COLO829 (cell line): Measurements from ENCODE around the gene SUMO1.
"Not testable (repeated sequence)": the region's sequence is repeated elsewhere in the genome, so short reads cannot be mapped to it uniquely, and the experiment has no call there.

Source experiments
- DNase-seq: peaks from one replicate; pipeline ENCODE4 v3.0.0; 2012; ENCODE audit warnings: low spot score

SUMO1 gene

GRCh38 chr2:202238234-202239197 is at the start of gene SUMO1:
Gene SUMO1 (minus strand): TSS chr2:202238597. CDS start chr2:202238451, 146 bp downstream.
- peak; percentile 90 for DNase-seq

- DNase-seq = no peak
Observed at GRCh38 chr2:202286595-202286994, 48.2 kb upstream of the SUMO1 start.

GRCh38 chr2:202278944-202279343 is 40.5 kb upstream of the SUMO1 start:
- peak; percentile 56 for DNase-seq

GRCh38 chr2:202278036-202278760 is 39.8 kb upstream of the SUMO1 start:
- DNase-seq = peak; percentile 42

- not testable (repeated sequence) for DNase-seq
Observed at GRCh38 chr2:202276078-202276720, 37.8 kb upstream of the SUMO1 start.

- DNase-seq = no peak
Observed at GRCh38 chr2:202270487-202270886, 32.1 kb upstream of the SUMO1 start.

GRCh38 chr2:202269585-202269984 is 31.2 kb upstream of the SUMO1 start:
- DNase-seq = no peak

- no peak for DNase-seq
Observed at GRCh38 chr2:202267495-202267894, 29.1 kb upstream of the SUMO1 start.

GRCh38 chr2:202265467-202266277 is 27.3 kb upstream of the SUMO1 start, which contains the start of gene NOP58:
Gene NOP58 (plus strand): TSS chr2:202265763. CDS start chr2:202265942, 179 bp downstream.
- DNase-seq = peak; percentile 98

GRCh38 chr2:202261531-202261930 is 23.1 kb upstream of the SUMO1 start:
- no peak for DNase-seq

- no peak for DNase-seq
Observed at GRCh38 chr2:202251494-202251893, 13.1 kb upstream of the SUMO1 start.

GRCh38 chr2:202249521-202250253 is 11.3 kb upstream of the SUMO1 start:
- DNase-seq = peak; percentile 21

GRCh38 chr2:202247710-202248109 is 9.3 kb upstream of the SUMO1 start:
- not testable (repeated sequence) for DNase-seq

- DNase-seq = peak; percentile 29
Observed at GRCh38 chr2:202237787-202238233, 587 bp downstream of the SUMO1 start.

- DNase-seq = no peak
Observed at GRCh38 chr2:202221873-202222272, 16.5 kb downstream of the SUMO1 start.

- DNase-seq = no peak
Observed at GRCh38 chr2:202215179-202215578, 23.2 kb downstream of the SUMO1 start.

- no peak for DNase-seq
Observed at GRCh38 chr2:202208526-202208925, 29.9 kb downstream of the SUMO1 start.

GRCh38 chr2:202204855-202205254 is 33.5 kb downstream of the SUMO1 start:
- DNase-seq = no peak

- DNase-seq = no peak
Observed at GRCh38 chr2:202203348-202203747, 35.0 kb downstream of the SUMO1 start.
